Keratinocyte (primary cell): ENCODE measurements around the gene LDB2.

ENCODE experiments used
- CTCF ChIP-seq, 3 experiments: IDR thresholded peaks in 1 of 3; conservative IDR thresholded peaks in 1 of 3; optimal IDR thresholded peaks in 1 of 3; 2 replicates in 2 of 3; 3 replicates in 1 of 3; pipeline versions ENCODE3 to v1.5.1; 2011; ENCODE audit warnings: low read length in 3 of 3, mild to moderate bottlenecking in 3 of 3, moderate library complexity in 2 of 3, control low read depth in 1 of 3, inconsistent platforms in 1 of 3; ENCODE audit not compliant: insufficient read depth in 2 of 3; ENCODE audit errors: extremely low read depth in 1 of 3
- EZH2 ChIP-seq: IDR thresholded peaks from one replicate; pipeline ENCODE4 v1.6.1; 2012; ENCODE audit warnings: inconsistent platforms, mild to moderate bottlenecking, low read length, moderate library complexity

GRCh38 chr4:16582036-16582435 is 316.4 kb downstream of the LDB2 start:
- no peak for TF ChIP-seq CTCF (optimal IDR thresholded peaks at IDR 0.05 in 1 of 3, IDR thresholded peaks at IDR 0.05 in 1 of 3, conservative IDR thresholded peaks at IDR 0.05 in 1 of 3; ENCODE audit: extremely low read depth in 1 of 3, insufficient read depth in 2 of 3, low read length in 3 of 3)
- no peak for TF ChIP-seq EZH2
